ENCODE results near the gene PTPRN2.

- TF ChIP-seq CTCF (IDR thresholded peaks at IDR 0.05) (no peak), POLR2AphosphoS5 (IDR thresholded peaks at IDR 0.05) (no peak), EP300 (IDR thresholded peaks at IDR 0.05) (no peak)
These were observed 290.9 kb downstream of the PTPRN2 start for GRCh38 chr7:158296798-158297104.

All from sigmoid colon (tissue), 4 donors.